Parathyroid adenoma (tissue), 2 donors: ENCODE data around the gene GCNT1.
"Not testable (repeated sequence)": the region's sequence is repeated elsewhere in the genome, so short reads cannot be mapped to it uniquely, and the experiment has no call there.

Experiments used
- H2AFZ ChIP-seq: fragments of 300-600 bp; sonication (generic); one replicate; pipeline ENCODE4 v1.7.0; 2017; ENCODE audit warnings: antibody characterized with exemption, mild to moderate bottlenecking
- H3K27ac ChIP-seq: fragments of 300-600 bp; sonication (generic); one replicate; pipeline ENCODE4 v1.7.0; 2017
- H3K27me3 ChIP-seq: fragments of 300-600 bp; sonication (generic); one replicate; pipeline ENCODE4 v1.7.0; 2017; ENCODE audit warnings: low read length; ENCODE audit not compliant: control insufficient read depth, insufficient read depth
- H3K36me3 ChIP-seq: fragments of 300-600 bp; sonication (generic); one replicate; pipeline ENCODE4 v1.7.0; 2017; ENCODE audit warnings: low read length; ENCODE audit not compliant: control insufficient read depth, insufficient read depth
- H3K4me1 ChIP-seq: fragments of 300-600 bp; sonication (generic); one replicate; pipeline ENCODE4 v1.7.0; 2017; ENCODE audit warnings: control low read depth
- H3K4me2 ChIP-seq: fragments of 300-600 bp; sonication (generic); one replicate; pipeline ENCODE4 v1.7.0; 2017; ENCODE audit warnings: low read length
- H3K4me3 ChIP-seq: fragments of 300-600 bp; sonication (generic); one replicate; pipeline ENCODE4 v1.7.0; 2017; ENCODE audit warnings: low read depth, low read length
- H3K79me2 ChIP-seq: fragments of 300-600 bp; sonication (generic); one replicate; pipeline ENCODE4 v1.7.0; 2017; ENCODE audit warnings: control low read depth
- H3K9ac ChIP-seq: fragments of 300-600 bp; sonication (generic); one replicate; pipeline ENCODE4 v1.7.0; 2017; ENCODE audit warnings: mild to moderate bottlenecking
- H3K9me3 ChIP-seq: fragments of 300-600 bp; sonication (generic); one replicate; pipeline ENCODE4 v1.7.0; 2017; ENCODE audit warnings: low read length; ENCODE audit not compliant: control insufficient read depth
- TF ChIP-seq, protein P1 (sequence below): fragments of 300-600 bp; sonication (generic); IDR thresholded peaks from one replicate; pipeline ENCODE4 v1.7.0; 2017; ENCODE audit warnings: antibody characterized with exemption, mild to moderate bottlenecking
- donor health status: primary hyperparathyroidism.

The GCNT1 gene

GRCh38 chr9:76478226-76478625 is 19.2 kb downstream of the GCNT1 start:
- Histone ChIP-seq H2AFZ (no peak overlapping the region), H3K27ac (no peak overlapping the region), H3K9me3 (no peaks in the 10 kb centered on the region), H3K4me2 (no peak overlapping the region), H3K27me3 (no peaks in the 10 kb centered on the region), H3K4me1 (peaks cover 9% of the 10 kb centered on the region), H3K9ac (no peak overlapping the region), H3K79me2 (peaks cover 9% of the 10 kb centered on the region), H3K4me3 (no peak overlapping the region), H3K36me3 (no peaks in the 10 kb centered on the region)
- TF ChIP-seq, protein P1, sequence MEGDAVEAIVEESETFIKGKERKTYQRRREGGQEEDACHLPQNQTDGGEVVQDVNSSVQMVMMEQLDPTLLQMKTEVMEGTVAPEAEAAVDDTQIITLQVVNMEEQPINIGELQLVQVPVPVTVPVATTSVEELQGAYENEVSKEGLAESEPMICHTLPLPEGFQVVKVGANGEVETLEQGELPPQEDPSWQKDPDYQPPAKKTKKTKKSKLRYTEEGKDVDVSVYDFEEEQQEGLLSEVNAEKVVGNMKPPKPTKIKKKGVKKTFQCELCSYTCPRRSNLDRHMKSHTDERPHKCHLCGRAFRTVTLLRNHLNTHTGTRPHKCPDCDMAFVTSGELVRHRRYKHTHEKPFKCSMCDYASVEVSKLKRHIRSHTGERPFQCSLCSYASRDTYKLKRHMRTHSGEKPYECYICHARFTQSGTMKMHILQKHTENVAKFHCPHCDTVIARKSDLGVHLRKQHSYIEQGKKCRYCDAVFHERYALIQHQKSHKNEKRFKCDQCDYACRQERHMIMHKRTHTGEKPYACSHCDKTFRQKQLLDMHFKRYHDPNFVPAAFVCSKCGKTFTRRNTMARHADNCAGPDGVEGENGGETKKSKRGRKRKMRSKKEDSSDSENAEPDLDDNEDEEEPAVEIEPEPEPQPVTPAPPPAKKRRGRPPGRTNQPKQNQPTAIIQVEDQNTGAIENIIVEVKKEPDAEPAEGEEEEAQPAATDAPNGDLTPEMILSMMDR, result no peak

DNA sequence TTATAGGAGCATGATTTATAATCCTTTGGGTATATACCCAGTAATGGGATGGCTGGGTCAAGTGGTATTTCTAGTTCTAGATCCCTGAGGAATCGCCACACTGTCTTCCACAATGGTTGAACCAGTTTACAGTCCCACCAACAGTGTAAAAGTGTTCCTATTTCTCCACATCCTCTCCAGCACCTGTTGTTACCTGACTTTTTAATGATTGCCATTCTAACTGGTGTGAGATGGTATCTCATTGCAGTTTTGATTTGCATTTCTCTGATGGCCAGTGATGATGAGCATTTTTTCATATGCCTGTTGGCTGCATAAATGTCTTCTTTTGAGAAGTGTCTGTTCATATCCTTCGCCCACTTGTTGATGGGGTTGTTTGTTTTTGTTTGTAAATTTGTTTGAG is 20.4 kb downstream of the GCNT1 start:
- not testable (repeated sequence) for H3K27ac ChIP-seq, H3K4me2 ChIP-seq, H3K36me3 ChIP-seq, H3K27me3 ChIP-seq, H3K9me3 ChIP-seq, H3K4me3 ChIP-seq, H3K4me1 ChIP-seq, H3K9ac ChIP-seq, H3K79me2 ChIP-seq, H2AFZ ChIP-seq

DNA sequence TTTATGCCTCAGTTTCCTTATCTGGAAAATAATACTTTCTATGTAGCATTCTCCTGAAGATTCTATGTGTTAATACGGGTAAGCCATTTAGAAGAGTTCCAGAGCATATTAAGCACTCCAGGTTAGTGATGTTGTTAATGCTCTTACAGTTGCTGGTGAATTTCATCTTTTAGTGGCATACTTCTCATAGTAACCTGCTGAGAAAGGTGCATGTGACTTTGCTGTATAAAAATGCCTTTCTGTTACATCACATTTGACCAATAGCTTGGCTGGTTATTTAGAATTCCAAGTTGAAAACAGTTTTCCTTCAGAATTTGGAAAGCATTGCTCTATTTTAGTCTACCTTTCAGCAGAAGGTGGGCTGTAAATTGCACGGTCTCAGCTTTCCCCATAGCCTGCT is 27.2 kb downstream of the GCNT1 start:
- TF ChIP-seq, protein P1, result no peak
- H3K36me3 ChIP-seq, result no peaks in the 10 kb centered on the region

DNA sequence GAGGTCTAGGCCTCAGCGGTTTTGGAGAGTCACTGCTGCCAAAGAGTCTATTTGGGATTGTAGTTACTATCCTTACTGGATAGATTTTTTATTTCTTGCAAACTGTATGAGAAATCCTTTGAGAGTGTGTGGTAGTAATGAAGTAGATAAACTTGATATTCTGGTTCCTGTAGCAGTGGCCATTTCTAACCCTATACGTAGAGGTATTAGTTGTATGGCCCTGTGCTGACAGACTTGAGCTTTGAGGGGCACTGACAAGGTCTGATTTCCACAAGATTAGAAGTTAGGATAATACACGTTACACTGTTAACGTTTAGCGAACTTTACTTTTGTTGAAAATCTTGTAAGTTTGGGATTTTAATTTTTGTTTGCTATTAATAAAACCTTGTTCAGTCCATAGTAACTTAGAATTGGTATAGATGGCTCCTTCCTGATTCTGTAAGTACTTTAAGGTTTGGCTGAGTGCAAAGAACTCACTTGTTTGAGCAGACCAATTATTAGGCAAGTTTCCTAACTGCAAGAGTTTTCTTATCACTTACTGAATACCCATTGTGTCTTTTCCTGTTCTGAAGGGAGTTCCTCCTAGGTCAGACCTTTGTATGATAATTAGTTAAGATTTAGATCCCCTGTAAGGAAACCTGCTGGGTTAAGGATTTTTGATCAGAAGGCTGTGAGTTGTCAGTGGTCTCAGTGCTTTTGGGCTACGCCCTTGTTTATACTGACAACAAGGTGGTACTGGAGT is 31.4 kb downstream of the GCNT1 start:
- H3K36me3 ChIP-seq, result no peaks in the 10 kb centered on the region
- H3K27ac ChIP-seq, result peak overlapping the region; percentile 9
- H3K4me3 ChIP-seq, result no peak overlapping the region
- H2AFZ ChIP-seq, result no peak overlapping the region
- peak overlapping the region; percentile 15 for H3K4me2 ChIP-seq
- H3K9me3 ChIP-seq, result no peaks in the 10 kb centered on the region
- H3K9ac ChIP-seq, result no peak overlapping the region
- H3K27me3 ChIP-seq, result no peaks in the 10 kb centered on the region
- H3K4me1 ChIP-seq, result peaks cover 11% of the 10 kb centered on the region
- TF ChIP-seq, protein P1, result no peak
- peaks cover 36% of the 10 kb centered on the region for H3K79me2 ChIP-seq

More for the DNA sequence above, 27.2 kb downstream of the GCNT1 start:
- Histone ChIP-seq H3K4me1 (peaks cover 6% of the 10 kb centered on the region), H3K27me3 (no peaks in the 10 kb centered on the region), H3K27ac (no peak overlapping the region), H3K79me2 (peaks cover 31% of the 10 kb centered on the region), H3K9me3 (no peaks in the 10 kb centered on the region), H3K4me2 (peak overlapping the region; percentile 31), H3K9ac (no peak overlapping the region), H2AFZ (no peak overlapping the region), H3K4me3 (peak overlapping the region; percentile 23)

GRCh38 chr9:76491056-76491455 is 32.1 kb downstream of the GCNT1 start:
- not testable (repeated sequence) for H3K4me3 ChIP-seq, H2AFZ ChIP-seq, H3K36me3 ChIP-seq, H3K27me3 ChIP-seq, H3K4me2 ChIP-seq, H3K9me3 ChIP-seq, H3K9ac ChIP-seq
- peaks cover 38% of the 10 kb centered on the region for H3K79me2 ChIP-seq
- peak overlapping the region; percentile 49 for H3K27ac ChIP-seq
- peaks cover 11% of the 10 kb centered on the region for H3K4me1 ChIP-seq

- H3K27ac ChIP-seq, result peak overlapping the region; percentile 39
- H3K9me3 ChIP-seq, H3K4me3 ChIP-seq, H3K4me2 ChIP-seq, H2AFZ ChIP-seq, H3K36me3 ChIP-seq, H3K9ac ChIP-seq, H3K27me3 ChIP-seq: not testable (repeated sequence)
- peaks cover 13% of the 10 kb centered on the region for H3K4me1 ChIP-seq
- H3K79me2 ChIP-seq, result peaks cover 30% of the 10 kb centered on the region
These were observed 34.5 kb downstream of the GCNT1 start for GRCh38 chr9:76493496-76493895.
